K562 (cell line): ENCODE data around the gene MTHFR.
A peak's percentile ranks its signal among the peaks of the same experiment; 100 is the strongest.

Experiments
- ELF4 ChIP-seq: fragments of 450-650 bp; formaldehyde crosslinking; IDR thresholded peaks from 2 replicates; pipeline ENCODE4 v1.4.0; 2022; ENCODE audit warnings: missing genetic modification characterization
- HNRNPK ChIP-seq: fragments of 200-400 bp; formaldehyde crosslinking; IDR thresholded peaks from one replicate; pipeline ENCODE4 v1.6.1; 2018; ENCODE audit warnings: mild to moderate bottlenecking, low read depth, low read length; ENCODE audit not compliant: poor library complexity, severe bottlenecking
- MYBL2 ChIP-seq, 2 experiments: fragments of 450-650 bp in 1 of 2; sonication (generic) in 1 of 2; formaldehyde crosslinking in 1 of 2; IDR thresholded peaks; 2 replicates each; pipeline versions ENCODE4 v1.6.1 to v1.8.1; 2017 to 2022; ENCODE audit warnings: borderline replicate concordance in 1 of 2, inconsistent platforms in 1 of 2, low read depth in 1 of 2, mild to moderate bottlenecking in 1 of 2, missing genetic modification reagents in 1 of 2, moderate library complexity in 1 of 2
- NR1H2 ChIP-seq: sonication (generic); formaldehyde crosslinking; IDR thresholded peaks from 2 replicates; pipeline ENCODE4 v1.4.0; 2020; ENCODE audit warnings: mild to moderate bottlenecking, missing genetic modification reagents
- NR2C2 ChIP-seq, 2 experiments: fragments of 200-800 bp in 1 of 2; sonication (Bioruptor generic) in 1 of 2; sonication (generic) in 1 of 2; formaldehyde crosslinking in 1 of 2; IDR thresholded peaks; 2 replicates each; pipeline versions ENCODE4 v1.6.1 to v1.8.0; 2016 to 2022; ENCODE audit warnings: mild to moderate bottlenecking in 1 of 2, missing compliant biosample characterization in 1 of 2, missing genetic modification characterization in 1 of 2, missing genetic modification reagents in 1 of 2
- POLR2A ChIP-seq: fragments of 450-650 bp; conservative IDR thresholded peaks from 2 replicates; pipeline ENCODE4 v1.6.1; 2016
- SP1 ChIP-seq: sonication (generic); formaldehyde crosslinking; IDR thresholded peaks from 2 replicates; pipeline ENCODE4 v1.8.1; 2022; ENCODE audit warnings: mild to moderate bottlenecking, missing genetic modification reagents
- U2AF1 ChIP-seq: fragments of 200-400 bp; formaldehyde crosslinking; optimal IDR thresholded peaks from 2 replicates; pipeline ENCODE3; 2017; ENCODE audit warnings: mild to moderate bottlenecking, low read depth, low read length, moderate library complexity
- ZBTB17 ChIP-seq: fragments of 450-650 bp; formaldehyde crosslinking; IDR thresholded peaks from 2 replicates; pipeline ENCODE4 v1.4.0; 2020; ENCODE audit warnings: mild to moderate bottlenecking
- ZNF274 ChIP-seq: IDR thresholded peaks from 2 replicates; pipeline ENCODE4 v1.6.1; 2011; ENCODE audit warnings: low read depth, mild to moderate bottlenecking, low read length, moderate library complexity, borderline replicate concordance
- ZNF561 ChIP-seq: fragments of 450-650 bp; formaldehyde crosslinking; conservative IDR thresholded peaks from 2 replicates; pipeline ENCODE4 v1.4.0; 2020; ENCODE audit warnings: mild to moderate bottlenecking, moderate library complexity
- TF ChIP-seq, protein P1 (sequence below), 3 experiments: IDR thresholded peaks in 2 of 3; conservative IDR thresholded peaks in 1 of 3; 2 replicates each; pipeline ENCODE4 v1.5.1; 2011 to 2012; ENCODE audit warnings: low read length in 3 of 3, mild to moderate bottlenecking in 3 of 3, control low read depth in 2 of 3, improper control_type of control experiment in 1 of 3, inconsistent platforms in 1 of 3, low read depth in 1 of 3, mixed read lengths in 1 of 3, moderate library complexity in 1 of 3; ENCODE audit not compliant: insufficient read depth in 2 of 3

DNA sequence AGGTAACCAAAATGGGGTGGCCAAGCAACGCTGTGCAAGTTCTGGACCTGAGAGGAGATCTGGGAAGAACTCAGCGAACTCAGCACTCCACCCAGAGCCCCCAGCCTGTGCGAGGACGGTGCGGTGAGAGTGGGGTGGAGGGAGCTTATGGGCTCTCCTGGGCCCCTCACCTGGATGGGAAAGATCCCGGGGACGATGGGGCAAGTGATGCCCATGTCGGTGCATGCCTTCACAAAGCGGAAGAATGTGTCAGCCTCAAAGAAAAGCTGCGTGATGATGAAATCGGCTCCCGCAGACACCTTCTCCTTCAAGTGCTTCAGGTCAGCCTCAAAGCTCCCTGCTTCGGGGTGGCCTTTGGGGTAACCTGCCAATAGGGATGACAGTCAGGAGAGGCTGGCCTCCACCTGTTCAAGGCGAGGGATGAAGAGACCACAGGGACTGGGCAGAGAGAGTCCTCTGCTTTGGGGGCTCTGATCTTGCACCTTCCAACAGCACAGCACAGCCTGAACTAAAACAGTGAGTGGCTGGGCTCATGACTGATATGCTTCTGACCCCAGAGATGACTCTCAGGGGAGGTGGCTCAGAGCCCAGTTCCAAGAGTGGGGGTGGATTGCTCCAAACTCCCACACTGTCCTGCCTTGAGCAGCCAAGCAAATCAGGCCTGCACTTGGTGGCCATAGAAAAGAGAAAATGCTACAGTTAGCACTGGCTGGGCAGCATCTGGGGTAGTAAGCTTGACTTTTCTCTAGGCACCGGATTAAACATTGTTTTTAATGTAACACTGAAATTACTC, 9.5 kb downstream of the MTHFR start:
- TF ChIP-seq POLR2A (peak; percentile 82), ZNF274 (no peak), ZBTB17 (CRISPR knock-in tag) (peak; percentile 89), ZNF561 (CRISPR knock-in tag) (no peak), ELF4 (CRISPR knock-in tag) (no peak; the same call in 1 of the 2 replicates), SP1 (peak; percentile 67; the same call in 1 of the 2 replicates), NR2C2 (CRISPR knock-in tag; IDR thresholded peaks at IDR 0.05) (no peak), NR2C2 (tag; IDR thresholded peaks at IDR 0.05) (peak; percentile 65), MYBL2 (IDR thresholded peaks at IDR 0.05; ENCODE audit: low read depth) (no peak), MYBL2 (CRISPR knock-in tag; IDR thresholded peaks at IDR 0.05; ENCODE audit: borderline replicate concordance) (no peak), NR1H2 (CRISPR knock-in tag) (no peak), HNRNPK (no peak), U2AF1 (no peak)
- TF ChIP-seq, protein P1, sequence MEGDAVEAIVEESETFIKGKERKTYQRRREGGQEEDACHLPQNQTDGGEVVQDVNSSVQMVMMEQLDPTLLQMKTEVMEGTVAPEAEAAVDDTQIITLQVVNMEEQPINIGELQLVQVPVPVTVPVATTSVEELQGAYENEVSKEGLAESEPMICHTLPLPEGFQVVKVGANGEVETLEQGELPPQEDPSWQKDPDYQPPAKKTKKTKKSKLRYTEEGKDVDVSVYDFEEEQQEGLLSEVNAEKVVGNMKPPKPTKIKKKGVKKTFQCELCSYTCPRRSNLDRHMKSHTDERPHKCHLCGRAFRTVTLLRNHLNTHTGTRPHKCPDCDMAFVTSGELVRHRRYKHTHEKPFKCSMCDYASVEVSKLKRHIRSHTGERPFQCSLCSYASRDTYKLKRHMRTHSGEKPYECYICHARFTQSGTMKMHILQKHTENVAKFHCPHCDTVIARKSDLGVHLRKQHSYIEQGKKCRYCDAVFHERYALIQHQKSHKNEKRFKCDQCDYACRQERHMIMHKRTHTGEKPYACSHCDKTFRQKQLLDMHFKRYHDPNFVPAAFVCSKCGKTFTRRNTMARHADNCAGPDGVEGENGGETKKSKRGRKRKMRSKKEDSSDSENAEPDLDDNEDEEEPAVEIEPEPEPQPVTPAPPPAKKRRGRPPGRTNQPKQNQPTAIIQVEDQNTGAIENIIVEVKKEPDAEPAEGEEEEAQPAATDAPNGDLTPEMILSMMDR (IDR thresholded peaks at IDR 0.05 in 2 of 3, conservative IDR thresholded peaks at IDR 0.05 in 1 of 3; ENCODE audit: insufficient read depth in 2 of 3, low read depth in 1 of 3, low read length in 3 of 3): no peak
